ENCODE measurements around the gene SEMA4G. TPM values are rescaled to one million over a fixed set of nuclear protein-coding genes. Genes with fewer than 3 reads are reported as not detected.

The SEMA4G gene
- total and polyA plus RNA-seq, 3 experiments from 2014 or later, result 0.06 to 0.57 (median 0.49) TPM

- Mint-ChIP-seq H3K27me3 (peaks cover 0 to 1% of the 10 kb centered on the region in 2 donors), H3K9me3 (no peaks in the 10 kb centered on the region), H3K4me3 (peak overlapping the region; percentile 86 to 99 (median 93)), H3K36me3 (peaks cover 11 to 67% (median 11%) of the 10 kb centered on the region in 3 donors), H3K27ac (peak overlapping the region in 5 of 8 donors; percentile 14 to 92 (median 45)), H3K4me1 (peaks cover 38 to 58% (median 40%) of the 10 kb centered on the region in 3 donors)
- Histone ChIP-seq H3K4me1 (ENCODE audit: insufficient read depth, low read length) (peaks cover 28% of the 10 kb centered on the region), H3K4me3 (ENCODE audit: low read length) (peak overlapping the region; percentile 99), H3K27ac (ENCODE audit: low read depth, low read length) (peak overlapping the region; percentile 76), H3K36me3 (ENCODE audit: insufficient read depth, low read length) (peaks cover 13% of the 10 kb centered on the region), H3K27me3 (ENCODE audit: insufficient read depth, low read length, poor library complexity, severe bottlenecking) (no peaks in the 10 kb centered on the region), H3K9me3 (ENCODE audit: low read length) (no peaks in the 10 kb centered on the region)
- DNase-seq, result no peak
- CTCF ChIA-PET, result interaction anchor here (2.2 to 6.8 kb wide), 2 partner anchors 12 to 28 kb away, joined by 9 to 73 read pairs; partner anchors contain the start of gene LZTS2
- POLR2A ChIA-PET, result interaction anchor here (3.0 kb wide), 1 partner anchor 10 kb away, joined by 10 read pairs; no protein-coding TSS in a partner anchor
Measured at GRCh38 chr10:100986623-100986951, 17.3 kb downstream of the SEMA4G start.

GRCh38 chr10:100986952-100987684, 17.8 kb downstream of the SEMA4G start, which contains the start of the genes MRPL43 and TWNK:
MRPL43 (minus strand) TSS chr10:100987497; CDS start chr10:100987443, 54 bp downstream.
TWNK (plus strand) TSS chr10:100987543; CDS start chr10:100988211, 668 bp downstream.
- H3K9me3 ChIP-seq (ENCODE audit: low read length), result no peaks in the 10 kb centered on the region
- H3K36me3 ChIP-seq (ENCODE audit: insufficient read depth, low read length), result peaks cover 13% of the 10 kb centered on the region
- ChIA-PET CTCF (interaction anchor here (0.9 to 6.8 kb wide), 4 partner anchors 11 to 64 kb away, joined by 3 to 73 read pairs (median 6); partner anchors contain the start of genes LZTS2, PDZD7 and SFXN3), POLR2A (interaction anchor here (3.0 kb wide), 1 partner anchor 10 kb away, joined by 10 read pairs; no protein-coding TSS in a partner anchor)
- Mint-ChIP-seq H3K36me3 (peaks cover 11 to 65% (median 11%) of the 10 kb centered on the region in 3 donors), H3K27ac (peak within 1 kb of the TSS; percentile 44 to 96 (median 88)), H3K9me3 (no peaks in the 10 kb centered on the region), H3K4me3 (peak within 1 kb of the TSS; percentile 86 to 99 (median 93)), H3K4me1 (peaks cover 38 to 58% (median 40%) of the 10 kb centered on the region in 3 donors), H3K27me3 (peaks cover 0 to 1% of the 10 kb centered on the region in 2 donors)
- H3K27ac ChIP-seq (ENCODE audit: low read depth, low read length), result peak within 1 kb of the TSS; percentile 76
- H3K4me1 ChIP-seq (ENCODE audit: insufficient read depth, low read length), result peaks cover 28% of the 10 kb centered on the region
- no peaks in the 10 kb centered on the region for H3K27me3 ChIP-seq (ENCODE audit: insufficient read depth, low read length, poor library complexity, severe bottlenecking)
- DNase-seq, result peak; percentile 78 to 89 (median 79)
- H3K4me3 ChIP-seq (ENCODE audit: low read length), result peak within 1 kb of the TSS; percentile 99

GRCh38 chr10:100987685-100988049, 18.4 kb downstream of the SEMA4G start:
- CTCF ChIA-PET, result interaction anchor here (0.9 to 6.8 kb wide), 4 partner anchors 10 to 63 kb away, joined by 3 to 73 read pairs (median 5); partner anchors contain the start of genes LZTS2, PDZD7 and SFXN3
- POLR2A ChIA-PET, result interaction anchor here (3.0 kb wide), 1 partner anchor 9 kb away, joined by 10 read pairs; no protein-coding TSS in a partner anchor
- peaks cover 38 to 58% (median 40%) of the 10 kb centered on the region in 3 donors for H3K4me1 Mint-ChIP-seq

GRCh38 chr10:100988166-100988565, 18.9 kb downstream of the SEMA4G start:
- H3K4me3 ChIP-seq (ENCODE audit: low read length), result peak overlapping the region; percentile 99
- Mint-ChIP-seq H3K4me3 (peak overlapping the region; percentile 86 to 99 (median 93)), H3K27me3 (peaks cover 0 to 1% of the 10 kb centered on the region in 2 donors), H3K36me3 (peaks cover 11 to 62% (median 11%) of the 10 kb centered on the region in 3 donors), H3K4me1 (peaks cover 38 to 58% (median 40%) of the 10 kb centered on the region in 3 donors), H3K27ac (peak overlapping the region in 4 of 8 donors; percentile 44 to 92 (median 88)), H3K9me3 (no peaks in the 10 kb centered on the region)
- no peaks in the 10 kb centered on the region for H3K9me3 ChIP-seq (ENCODE audit: low read length)
- H3K36me3 ChIP-seq (ENCODE audit: insufficient read depth, low read length), result peaks cover 13% of the 10 kb centered on the region
- CTCF ChIA-PET, result interaction anchor here (1.3 to 6.8 kb wide), 5 partner anchors 10 to 43 kb away, joined by 4 to 73 read pairs (median 7); partner anchors contain the start of genes LZTS2, PDZD7, SEMA4G and SFXN3
- no peaks in the 10 kb centered on the region for H3K27me3 ChIP-seq (ENCODE audit: insufficient read depth, low read length, poor library complexity, severe bottlenecking)
- no peak overlapping the region for H3K27ac ChIP-seq (ENCODE audit: low read depth, low read length)
- POLR2A ChIA-PET, result interaction anchor here (1.0 kb wide), 1 partner anchor 9 kb away, joined by 5 read pairs; no protein-coding TSS in a partner anchor
- H3K4me1 ChIP-seq (ENCODE audit: insufficient read depth, low read length), result peaks cover 28% of the 10 kb centered on the region
- DNase-seq, result no peak

More at GRCh38 chr10:100987685-100988049, 18.4 kb downstream of the SEMA4G start:
- Mint-ChIP-seq H3K36me3 (peaks cover 11 to 62% (median 11%) of the 10 kb centered on the region in 3 donors), H3K4me3 (peak overlapping the region; percentile 86 to 99 (median 93)), H3K27ac (peak overlapping the region; percentile 44 to 96 (median 88)), H3K27me3 (peaks cover 0 to 1% of the 10 kb centered on the region in 2 donors), H3K9me3 (no peaks in the 10 kb centered on the region)
- no peak for DNase-seq
- Histone ChIP-seq H3K4me1 (ENCODE audit: insufficient read depth, low read length) (peaks cover 28% of the 10 kb centered on the region), H3K27me3 (ENCODE audit: insufficient read depth, low read length, poor library complexity, severe bottlenecking) (no peaks in the 10 kb centered on the region), H3K27ac (ENCODE audit: low read depth, low read length) (peak overlapping the region; percentile 76), H3K9me3 (ENCODE audit: low read length) (no peaks in the 10 kb centered on the region), H3K4me3 (ENCODE audit: low read length) (peak overlapping the region; percentile 99), H3K36me3 (ENCODE audit: insufficient read depth, low read length) (peaks cover 13% of the 10 kb centered on the region)

GRCh38 chr10:100989088-100989487, 19.8 kb downstream of the SEMA4G start:
- Histone ChIP-seq H3K27me3 (ENCODE audit: insufficient read depth, low read length, poor library complexity, severe bottlenecking) (no peaks in the 10 kb centered on the region), H3K27ac (ENCODE audit: low read depth, low read length) (no peak overlapping the region), H3K9me3 (ENCODE audit: low read length) (no peaks in the 10 kb centered on the region), H3K36me3 (ENCODE audit: insufficient read depth, low read length) (peaks cover 13% of the 10 kb centered on the region), H3K4me1 (ENCODE audit: insufficient read depth, low read length) (peaks cover 28% of the 10 kb centered on the region), H3K4me3 (ENCODE audit: low read length) (no peak overlapping the region)
- Mint-ChIP-seq H3K9me3 (no peaks in the 10 kb centered on the region), H3K36me3 (peaks cover 11 to 65% (median 15%) of the 10 kb centered on the region in 3 donors), H3K27ac (no peak overlapping the region), H3K4me3 (peak overlapping the region in 1 of 7 donors; percentile 24), H3K27me3 (peaks cover 0 to 1% of the 10 kb centered on the region in 2 donors), H3K4me1 (peaks cover 38 to 58% (median 40%) of the 10 kb centered on the region in 3 donors)
- POLR2A ChIA-PET, result interaction anchor here (1.0 kb wide), 1 partner anchor 8 kb away, joined by 5 read pairs; no protein-coding TSS in a partner anchor
- CTCF ChIA-PET, result interaction anchor here (1.5 to 6.8 kb wide), 4 partner anchors 9 to 30 kb away, joined by 6 to 73 read pairs (median 9); partner anchors contain the start of genes LZTS2 and SEMA4G
- DNase-seq, result no peak

- peak overlapping the region in 1 of 7 donors; percentile 99 for H3K4me3 Mint-ChIP-seq
- POLR2A ChIA-PET, result no interaction called here
- peaks cover 24 to 42% (median 29%) of the 10 kb centered on the region in 3 donors for H3K4me1 Mint-ChIP-seq
- Histone ChIP-seq H3K36me3 (ENCODE audit: insufficient read depth, low read length) (peaks cover 13% of the 10 kb centered on the region), H3K4me1 (ENCODE audit: insufficient read depth, low read length) (peaks cover 18% of the 10 kb centered on the region), H3K9me3 (ENCODE audit: low read length) (no peaks in the 10 kb centered on the region), H3K27me3 (ENCODE audit: insufficient read depth, low read length, poor library complexity, severe bottlenecking) (no peaks in the 10 kb centered on the region), H3K4me3 (ENCODE audit: low read length) (no peak overlapping the region), H3K27ac (ENCODE audit: low read depth, low read length) (no peak overlapping the region)
- H3K27me3 Mint-ChIP-seq, result no peaks in the 10 kb centered on the region
- CTCF ChIA-PET, result interaction anchor here (0.8 to 6.5 kb wide), 2 partner anchors 8 to 23 kb away, joined by 4 to 98 read pairs; no protein-coding TSS in a partner anchor
- H3K36me3 Mint-ChIP-seq, result peaks cover 11 to 53% (median 11%) of the 10 kb centered on the region in 3 donors
- H3K27ac Mint-ChIP-seq, result peak overlapping the region in 4 of 8 donors; percentile 2 to 88 (median 76)
- no peaks in the 10 kb centered on the region for H3K9me3 Mint-ChIP-seq
- DNase-seq, result no peak
Measured at GRCh38 chr10:100993986-100994708, 24.8 kb downstream of the SEMA4G start.

GRCh38 chr10:100995181-100995580, 25.9 kb downstream of the SEMA4G start:
- peaks cover 13% of the 10 kb centered on the region for H3K36me3 ChIP-seq (ENCODE audit: insufficient read depth, low read length)
- Mint-ChIP-seq H3K27ac (peak overlapping the region in 5 of 8 donors; percentile 11 to 69 (median 33)), H3K9me3 (no peaks in the 10 kb centered on the region), H3K27me3 (no peaks in the 10 kb centered on the region), H3K36me3 (peaks cover 11 to 47% (median 11%) of the 10 kb centered on the region in 3 donors), H3K4me3 (peak overlapping the region in 6 of 7 donors; percentile 59 to 99 (median 80)), H3K4me1 (peaks cover 23 to 35% (median 24%) of the 10 kb centered on the region in 3 donors)
- DNase-seq, result no peak
- ChIA-PET CTCF (interaction anchor here (6.5 kb wide), 1 partner anchor 22 kb away, joined by 98 read pairs; no protein-coding TSS in a partner anchor), POLR2A (no interaction called here)
- H3K27ac ChIP-seq (ENCODE audit: low read depth, low read length), result no peak overlapping the region
- no peaks in the 10 kb centered on the region for H3K9me3 ChIP-seq (ENCODE audit: low read length)
- H3K27me3 ChIP-seq (ENCODE audit: insufficient read depth, low read length, poor library complexity, severe bottlenecking), result no peaks in the 10 kb centered on the region
- no peak overlapping the region for H3K4me3 ChIP-seq (ENCODE audit: low read length)
- H3K4me1 ChIP-seq (ENCODE audit: insufficient read depth, low read length), result peaks cover 21% of the 10 kb centered on the region
